A549 treated with CpdA at 1 μM for 4 hours (cell line): ENCODE measurements around the gene CHAMP1. TPM values are rescaled to one million over a fixed set of nuclear protein-coding genes. Genes with fewer than 3 reads are reported as not detected.

ENCODE experiments used
- total RNA-seq: library from RNA; stranded (reverse); fragments of 200-300 nt; extraction: Qiagen RNA extraction; gene quantifications from 5 replicates; pipeline ENCODE4 v1.2.3, GENCODE V29; 2022; ENCODE audit warnings: low read depth

Gene CHAMP1, protein sequence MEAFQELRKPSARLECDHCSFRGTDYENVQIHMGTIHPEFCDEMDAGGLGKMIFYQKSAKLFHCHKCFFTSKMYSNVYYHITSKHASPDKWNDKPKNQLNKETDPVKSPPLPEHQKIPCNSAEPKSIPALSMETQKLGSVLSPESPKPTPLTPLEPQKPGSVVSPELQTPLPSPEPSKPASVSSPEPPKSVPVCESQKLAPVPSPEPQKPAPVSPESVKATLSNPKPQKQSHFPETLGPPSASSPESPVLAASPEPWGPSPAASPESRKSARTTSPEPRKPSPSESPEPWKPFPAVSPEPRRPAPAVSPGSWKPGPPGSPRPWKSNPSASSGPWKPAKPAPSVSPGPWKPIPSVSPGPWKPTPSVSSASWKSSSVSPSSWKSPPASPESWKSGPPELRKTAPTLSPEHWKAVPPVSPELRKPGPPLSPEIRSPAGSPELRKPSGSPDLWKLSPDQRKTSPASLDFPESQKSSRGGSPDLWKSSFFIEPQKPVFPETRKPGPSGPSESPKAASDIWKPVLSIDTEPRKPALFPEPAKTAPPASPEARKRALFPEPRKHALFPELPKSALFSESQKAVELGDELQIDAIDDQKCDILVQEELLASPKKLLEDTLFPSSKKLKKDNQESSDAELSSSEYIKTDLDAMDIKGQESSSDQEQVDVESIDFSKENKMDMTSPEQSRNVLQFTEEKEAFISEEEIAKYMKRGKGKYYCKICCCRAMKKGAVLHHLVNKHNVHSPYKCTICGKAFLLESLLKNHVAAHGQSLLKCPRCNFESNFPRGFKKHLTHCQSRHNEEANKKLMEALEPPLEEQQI
- total RNA-seq, result 19.3 to 24.0 TPM (median 20.1 TPM) in 5 replicates

DNA sequence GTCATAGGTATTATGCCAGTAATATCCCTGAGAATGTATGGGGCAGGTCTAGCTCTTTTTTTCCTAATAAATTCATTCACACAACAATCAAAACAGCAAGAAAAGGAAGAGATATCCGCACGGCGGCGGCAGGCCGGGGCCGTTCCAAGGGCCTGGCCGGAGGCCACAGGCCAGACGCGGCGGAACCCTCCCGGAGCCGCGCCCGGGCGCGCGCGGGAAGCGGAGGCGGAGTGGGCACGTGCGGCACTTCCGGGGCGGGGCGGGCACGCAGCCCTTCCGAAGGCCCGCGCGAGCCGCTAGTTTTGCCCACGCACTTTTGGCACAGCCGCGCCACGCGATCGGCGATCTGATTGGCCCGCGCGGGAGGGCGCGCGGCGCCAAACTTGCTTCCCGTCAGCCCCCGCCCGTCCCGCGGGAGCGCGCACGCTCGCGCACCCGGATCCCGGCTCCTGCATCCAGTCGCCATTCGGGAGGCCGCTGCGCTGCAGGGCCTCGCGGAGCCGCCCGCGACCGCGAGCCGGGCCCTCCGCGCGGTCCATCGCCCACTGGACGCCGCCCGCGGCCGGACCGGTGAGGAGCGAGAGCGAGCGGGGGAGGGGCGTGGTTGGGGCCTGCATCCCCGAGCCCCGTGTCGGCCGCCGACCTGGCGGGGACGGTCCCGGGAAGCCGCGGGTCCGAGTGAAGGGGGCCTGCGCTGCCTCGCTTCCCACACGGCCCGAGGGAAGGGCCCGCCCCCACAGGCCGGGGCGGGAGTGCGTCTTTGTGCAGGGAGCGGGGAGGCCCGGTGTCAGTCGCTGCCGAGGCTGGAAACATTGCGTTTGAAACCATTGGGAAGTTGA lies at the start of gene CHAMP1:
TSS of gene CHAMP1 (plus strand) at position 430 of the 839 bp plus-strand sequence. CDS start 9,340 bp downstream, outside the sequence.

DNA sequence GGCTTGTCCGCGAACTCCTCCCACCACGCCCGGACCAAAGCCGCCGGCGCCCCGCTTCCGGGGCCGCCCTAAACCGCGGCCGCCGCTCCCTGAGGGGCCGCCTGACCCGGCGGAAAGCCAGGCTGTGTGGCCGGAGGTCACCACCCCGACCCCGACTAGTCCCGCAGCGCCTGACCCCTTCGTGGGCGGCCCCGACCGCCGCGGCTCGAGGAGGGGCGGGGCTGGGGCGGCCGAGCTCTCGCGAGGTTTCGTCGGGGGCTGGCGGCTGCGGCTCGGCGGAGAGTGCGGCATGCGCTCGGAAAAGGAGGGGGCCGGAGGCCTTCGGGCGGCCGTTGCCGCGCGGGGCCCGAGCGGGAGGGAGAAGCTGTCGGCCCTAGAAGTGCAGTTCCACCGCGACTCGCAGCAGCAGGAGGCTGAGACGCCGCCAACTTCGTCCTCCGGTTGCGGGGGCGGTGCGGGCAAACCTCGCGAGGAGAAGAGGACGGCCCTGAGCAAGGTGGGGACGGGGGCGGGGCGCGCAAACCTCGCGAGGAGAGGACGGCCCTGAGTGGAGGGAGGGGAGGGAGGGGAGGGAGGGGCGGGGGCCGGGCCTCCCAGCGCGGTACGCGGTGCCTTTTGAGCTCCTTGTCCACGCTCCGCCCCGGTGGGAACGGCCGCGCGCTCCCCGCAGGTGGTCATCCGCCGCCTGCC lies 32.8 kb upstream of the CHAMP1 start, which contains the start of gene UPF3A:
TSS of gene UPF3A (plus strand) at position 251 of the 690 bp plus-strand sequence. CDS start at position 290, 39 bp downstream.

Other genes with a start within 250 kb of the CHAMP1 start
- gene RASA3, start 181.9 kb upstream of the CHAMP1 start, total RNA-seq, result 11.8 to 15.2 TPM (median 13.7 TPM) in 5 replicates
- not detected in 5 replicates for gene CFAP97D2, start 135.2 kb upstream of the CHAMP1 start, total RNA-seq
- 36.5 to 44.2 TPM (median 38.8 TPM) in 5 replicates for gene CDC16, start 79.6 kb upstream of the CHAMP1 start, total RNA-seq
- gene UPF3A, start 32.9 kb upstream of the CHAMP1 start, total RNA-seq, result 28.2 to 40.9 TPM (median 31.3 TPM) in 5 replicates